Stimulated activated CD4-positive, alpha-beta T cell treated with anti-CD3 and anti-CD28 coated beads, Interleukin-4, amount 100 ng/mL, for 4 hours (primary cell): Measurements from ENCODE around the gene OR1J2.

Source experiments
- DNase-seq, 2 experiments: peaks; one replicate each; pipeline ENCODE4 v3.0.0-alpha.2; 2020

OR1J2 gene

DNA sequence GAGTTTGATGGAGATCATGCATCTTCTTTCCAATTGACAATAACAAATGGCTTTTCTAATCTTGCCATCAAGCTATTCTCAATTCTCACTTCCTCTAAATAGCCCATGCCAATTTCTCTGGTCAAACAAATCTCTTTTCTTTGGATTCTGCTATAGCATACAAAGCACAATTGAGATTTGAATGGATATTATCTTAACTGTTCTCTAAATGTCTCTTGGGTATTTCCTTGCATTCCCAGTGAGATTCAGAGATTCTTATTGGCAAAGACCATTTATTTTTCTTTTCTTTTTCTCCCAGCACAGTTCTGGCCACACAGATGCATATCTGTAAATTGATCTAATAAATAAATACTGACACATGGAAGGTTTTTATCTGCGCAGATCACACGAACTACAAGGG is 42.2 kb downstream of the OR1J2 start, which contains the start of gene OR1N2:
Gene OR1N2, plus strand, starts transcription at position 301 of the 400 bp plus-strand sequence. CDS start 100 bp downstream, outside the sequence.
- DNase-seq = no peak
